Adrenal gland (tissue), 5 donors: ENCODE data around the gene KATNB1.

Source experiments
- CTCF ChIP-seq, 6 experiments: fragments of 450-650 bp in 4 of 6; fragments of 200-600 bp in 2 of 6; sonication (generic) in 1 of 6; IDR thresholded peaks; 1 replicate in 5 of 6; 2 replicates in 1 of 6; pipeline versions ENCODE4 v1.5.1 to v1.8.0; 2016 to 2021; ENCODE audit warnings: antibody characterized with exemption in 6 of 6, mild to moderate bottlenecking in 2 of 6, moderate library complexity in 1 of 6
- POLR2A ChIP-seq, 2 donors: fragments of 450-650 bp; IDR thresholded peaks; one replicate each; pipeline ENCODE4 v1.6.1; 2017; ENCODE audit warnings: antibody characterized with exemption in 2 of 2, mild to moderate bottlenecking in 2 of 2, moderate library complexity in 1 of 2
- donor health status: DM: no; HTN: no; CAD: no.

DNA sequence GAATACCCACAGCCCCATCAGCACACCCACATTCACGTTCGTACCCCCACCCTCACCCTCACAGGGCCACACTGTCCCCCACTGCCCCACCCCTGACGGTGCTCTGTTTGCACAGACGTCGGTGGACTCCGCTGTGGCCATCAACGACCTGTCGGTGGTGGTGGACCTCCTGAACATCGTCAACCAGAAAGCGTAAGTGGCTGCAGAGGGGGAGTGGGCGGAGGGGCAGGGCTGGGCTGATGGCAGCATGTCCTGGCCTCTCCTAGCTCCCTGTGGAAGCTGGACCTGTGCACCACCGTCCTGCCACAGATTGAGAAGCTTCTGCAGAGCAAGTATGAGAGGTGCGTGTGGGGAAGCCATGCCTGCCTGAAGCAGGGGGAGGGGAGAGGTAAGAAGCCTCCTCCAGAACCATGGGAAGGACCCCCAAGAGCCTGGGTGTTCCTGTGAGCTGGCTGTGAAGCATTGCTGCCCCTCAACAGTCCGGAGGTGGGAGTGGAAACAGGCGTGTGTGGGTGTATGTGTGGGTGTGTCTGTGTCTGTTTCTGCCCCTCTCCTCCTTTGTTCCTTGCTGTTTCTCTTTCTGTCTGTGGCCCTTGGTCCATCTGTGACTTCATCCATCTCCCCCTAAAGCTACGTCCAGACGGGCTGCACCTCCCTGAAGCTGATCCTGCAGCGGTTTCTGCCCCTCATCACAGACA lies 20.3 kb downstream of the KATNB1 start:
- TF ChIP-seq POLR2A (IDR thresholded peaks at IDR 0.05) (no peak), CTCF (IDR thresholded peaks at IDR 0.05) (no peak)
